ENCODE results near the gene EIF3K.

EIF3K gene

DNA sequence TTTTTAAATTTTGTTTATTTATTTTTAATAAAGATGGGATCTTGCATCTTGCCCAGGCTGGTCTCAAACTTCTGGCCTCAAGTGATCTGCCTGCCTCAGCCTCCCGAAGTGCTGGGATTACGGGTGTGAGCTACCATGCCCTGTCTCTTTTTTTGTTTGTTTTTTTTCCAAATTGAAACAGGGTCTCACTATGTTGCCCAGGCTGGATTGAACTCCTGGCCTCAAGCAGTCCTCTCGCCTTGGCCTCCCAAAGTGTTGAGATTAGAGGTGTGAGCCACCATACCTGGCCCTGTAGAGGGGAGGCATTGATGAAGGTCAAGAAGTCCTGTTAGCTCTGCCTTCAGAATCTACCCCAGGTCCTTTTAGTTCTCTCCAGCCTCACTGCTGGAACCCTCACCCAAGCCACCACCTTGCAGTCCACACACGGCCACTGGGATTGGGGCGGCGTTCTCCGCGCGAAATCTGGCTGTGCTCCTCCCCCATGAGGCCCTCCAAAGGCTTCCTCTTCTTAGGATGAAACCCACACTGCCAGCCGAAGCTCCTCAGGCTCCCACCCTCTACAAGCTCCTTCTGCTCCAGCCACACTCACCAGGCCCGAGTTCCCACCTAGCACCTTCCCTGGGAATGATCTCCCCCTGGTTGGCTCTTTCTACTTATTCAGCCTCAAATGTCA, 63.3 kb downstream of the EIF3K start:
- TF ChIP-seq, protein P1, sequence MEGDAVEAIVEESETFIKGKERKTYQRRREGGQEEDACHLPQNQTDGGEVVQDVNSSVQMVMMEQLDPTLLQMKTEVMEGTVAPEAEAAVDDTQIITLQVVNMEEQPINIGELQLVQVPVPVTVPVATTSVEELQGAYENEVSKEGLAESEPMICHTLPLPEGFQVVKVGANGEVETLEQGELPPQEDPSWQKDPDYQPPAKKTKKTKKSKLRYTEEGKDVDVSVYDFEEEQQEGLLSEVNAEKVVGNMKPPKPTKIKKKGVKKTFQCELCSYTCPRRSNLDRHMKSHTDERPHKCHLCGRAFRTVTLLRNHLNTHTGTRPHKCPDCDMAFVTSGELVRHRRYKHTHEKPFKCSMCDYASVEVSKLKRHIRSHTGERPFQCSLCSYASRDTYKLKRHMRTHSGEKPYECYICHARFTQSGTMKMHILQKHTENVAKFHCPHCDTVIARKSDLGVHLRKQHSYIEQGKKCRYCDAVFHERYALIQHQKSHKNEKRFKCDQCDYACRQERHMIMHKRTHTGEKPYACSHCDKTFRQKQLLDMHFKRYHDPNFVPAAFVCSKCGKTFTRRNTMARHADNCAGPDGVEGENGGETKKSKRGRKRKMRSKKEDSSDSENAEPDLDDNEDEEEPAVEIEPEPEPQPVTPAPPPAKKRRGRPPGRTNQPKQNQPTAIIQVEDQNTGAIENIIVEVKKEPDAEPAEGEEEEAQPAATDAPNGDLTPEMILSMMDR (IDR thresholded peaks at IDR 0.05; ENCODE audit: insufficient read depth, low read depth, low read length, missing control alignments): no peak
- no peak overlapping the region for H3K4me3 ChIP-seq (ENCODE audit: low read depth, low read length)
- DNase-seq (ENCODE audit: low read depth): no peak

GRCh38 chr19:38682872-38683392, 63.9 kb downstream of the EIF3K start:
- TF ChIP-seq, protein P1 (IDR thresholded peaks at IDR 0.05; ENCODE audit: insufficient read depth, low read depth, low read length, missing control alignments): no peak
- no peak for DNase-seq (ENCODE audit: low read depth)
- H3K4me3 ChIP-seq (ENCODE audit: low read depth, low read length): no peak overlapping the region

DNA sequence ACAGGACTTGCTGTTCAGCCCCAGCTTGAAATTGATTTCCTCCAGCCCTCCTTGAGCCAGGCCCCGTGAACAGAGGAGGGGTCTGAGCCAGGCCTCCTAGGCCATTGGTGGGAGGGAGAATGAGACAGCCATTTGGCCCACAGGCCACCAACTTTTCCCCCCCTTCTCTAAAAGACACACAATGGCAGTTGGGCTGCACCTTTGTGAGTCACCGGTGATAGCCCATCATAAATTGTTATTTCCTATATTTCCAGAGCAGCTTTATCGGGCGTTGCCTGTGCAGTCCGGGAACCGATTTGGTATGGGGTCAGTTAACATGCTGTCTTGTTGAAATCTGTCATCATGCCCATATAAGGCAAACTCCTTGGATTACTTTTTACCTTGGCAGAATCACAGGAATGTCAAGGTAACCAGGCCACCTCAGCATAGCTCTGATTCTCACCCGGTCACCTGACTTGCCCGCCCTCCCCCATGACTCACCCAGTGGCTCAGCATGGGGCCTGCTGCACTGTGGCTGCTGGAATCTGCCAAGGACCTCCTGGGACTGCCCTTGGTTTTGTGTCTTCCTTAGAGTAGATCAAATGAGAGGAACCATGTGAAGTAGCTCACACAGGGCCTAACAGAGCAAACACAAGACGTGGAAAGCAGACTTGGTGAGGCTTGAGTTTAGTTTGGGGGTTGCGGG, 64.5 kb downstream of the EIF3K start:
- no peak overlapping the region for H3K4me3 ChIP-seq (ENCODE audit: low read depth, low read length)
- DNase-seq (ENCODE audit: low read depth): peak; percentile 49
- TF ChIP-seq, protein P1 (IDR thresholded peaks at IDR 0.05; ENCODE audit: insufficient read depth, low read depth, low read length, missing control alignments): no peak

DNA sequence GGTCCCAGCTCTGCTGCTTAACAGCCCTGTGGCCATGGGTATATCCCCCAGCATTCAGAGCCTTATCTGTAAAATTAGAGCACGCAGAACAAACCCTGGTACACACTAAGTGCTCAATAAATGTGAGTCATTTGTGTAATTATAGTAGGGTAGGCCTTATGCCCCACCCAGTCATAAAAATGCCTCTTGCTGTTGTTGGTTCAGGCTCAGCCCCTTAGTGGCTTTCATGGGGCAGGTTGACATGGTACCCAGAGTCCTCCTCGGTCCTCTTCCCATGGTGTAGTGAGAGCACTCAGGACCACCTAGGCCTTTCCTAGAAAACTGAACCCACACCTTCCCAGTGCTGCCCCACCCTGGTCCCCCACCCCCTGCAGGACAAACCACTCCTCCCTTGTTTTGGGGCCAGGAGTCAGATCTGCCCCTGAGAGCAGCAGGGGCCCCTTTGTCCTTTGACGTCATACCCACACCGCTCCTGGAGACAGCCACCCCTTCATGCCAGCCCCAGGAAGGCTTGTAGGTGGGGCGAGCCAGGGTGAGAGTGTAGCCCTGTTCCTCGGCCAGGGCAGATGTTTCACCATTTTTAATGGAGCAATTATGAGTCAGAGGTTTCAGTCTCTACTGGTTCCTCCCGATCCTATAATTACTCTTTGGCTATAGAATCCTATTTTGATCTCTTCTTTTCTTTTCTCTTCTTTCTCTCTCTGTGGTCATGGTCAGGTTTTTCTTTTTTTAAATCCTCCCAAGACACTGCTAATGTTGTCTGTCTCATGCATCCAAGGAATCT, 65.3 kb downstream of the EIF3K start:
- DNase-seq (ENCODE audit: low read depth): peak; percentile 75
- TF ChIP-seq, protein P1 (IDR thresholded peaks at IDR 0.05; ENCODE audit: insufficient read depth, low read depth, low read length, missing control alignments): no peak

DNA sequence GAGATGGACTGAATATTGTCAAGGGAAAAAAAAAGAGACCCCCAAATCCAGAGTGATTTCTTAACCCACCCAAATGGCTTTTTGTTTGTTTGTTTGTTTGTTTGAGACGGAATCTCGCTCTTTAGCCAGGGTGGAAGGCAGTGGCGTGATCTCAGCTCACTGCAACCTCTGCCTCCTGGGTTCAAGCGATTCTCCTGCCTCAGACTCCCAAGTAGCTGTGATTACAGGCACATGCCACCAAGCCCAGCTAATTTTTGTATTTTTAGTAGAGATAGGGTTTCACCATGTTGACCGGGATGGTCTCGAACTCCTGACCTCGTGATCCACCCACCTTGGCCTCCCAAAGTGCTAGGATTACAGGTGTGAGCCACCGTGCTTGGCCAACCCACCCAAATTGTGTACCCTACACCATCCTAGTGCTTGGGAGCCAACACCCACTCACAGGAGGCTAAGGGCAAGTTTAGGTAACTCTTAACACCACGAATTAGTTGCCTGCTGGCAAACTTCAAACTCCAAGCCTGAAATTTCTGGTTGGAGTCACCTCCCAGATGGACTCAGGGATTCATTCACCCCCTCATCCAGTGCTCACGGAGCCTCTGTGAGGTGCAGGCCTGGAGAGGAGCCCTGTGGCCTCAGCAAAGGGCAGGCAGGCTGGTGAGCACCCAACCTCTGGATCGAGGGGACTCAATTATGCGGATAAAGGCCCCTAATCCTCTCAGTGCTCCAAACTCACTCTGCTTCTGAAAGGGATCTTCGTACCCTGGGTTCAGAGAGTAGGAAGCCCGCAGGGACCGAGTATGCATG, 66.1 kb downstream of the EIF3K start:
- TF ChIP-seq, protein P1 (IDR thresholded peaks at IDR 0.05; ENCODE audit: insufficient read depth, low read depth, low read length, missing control alignments): no peak
- no peak for DNase-seq (ENCODE audit: low read depth)
- H3K4me3 ChIP-seq (ENCODE audit: low read depth, low read length): no peak overlapping the region

More for the DNA sequence above, 65.3 kb downstream of the EIF3K start:
- H3K4me3 ChIP-seq (ENCODE audit: low read depth, low read length): no peak overlapping the region

Measured in GM12865 (cell line).